NT2/D1 (cell line): ENCODE data around the gene HSPB8.

Experiments
- DNase-seq: peaks from one replicate; pipeline ENCODE4 v3.0.0-alpha.2; 2011; ENCODE audit warnings: low read depth, low spot score
- H3K27me3 ChIP-seq: 2 replicates; pipeline ENCODE4 v1.6.0; 2011; ENCODE audit warnings: mild to moderate bottlenecking; ENCODE audit not compliant: insufficient read length, insufficient read depth
- H3K36me3 ChIP-seq: 2 replicates; pipeline ENCODE4 v1.6.1; 2011; ENCODE audit warnings: mild to moderate bottlenecking, low read length, mixed read lengths; ENCODE audit not compliant: insufficient read depth, insufficient read length
- H3K4me1 ChIP-seq: 2 replicates; pipeline ENCODE4 v1.5.1; 2011; ENCODE audit not compliant: insufficient read depth, insufficient read length
- H3K4me3 ChIP-seq: 2 replicates; pipeline ENCODE4 v1.5.1; 2011; ENCODE audit warnings: low read depth; ENCODE audit not compliant: insufficient read length
- H3K9ac ChIP-seq: 2 replicates; pipeline ENCODE4 v1.6.0; 2011; ENCODE audit warnings: low read depth; ENCODE audit not compliant: insufficient read length
- H3K9me3 ChIP-seq: 2 replicates; pipeline ENCODE4 v1.5.1; 2011; ENCODE audit warnings: mild to moderate bottlenecking, low read length; ENCODE audit not compliant: insufficient read depth
- SUZ12 ChIP-seq: IDR thresholded peaks from 2 replicates; pipeline ENCODE4 v1.6.1; 2011; ENCODE audit not compliant: insufficient read length, insufficient read depth; ENCODE audit errors: extremely low read depth
- YY1 ChIP-seq: IDR thresholded peaks from 2 replicates; pipeline ENCODE4 v1.6.1; 2011; ENCODE audit not compliant: insufficient read length, insufficient read depth
- ZNF274 ChIP-seq: IDR thresholded peaks from 2 replicates; pipeline ENCODE4 v1.6.1; 2011; ENCODE audit warnings: mild to moderate bottlenecking, low read depth, low read length

Gene HSPB8

GRCh38 chr12:119178544-119179334, at the start of gene HSPB8:
Gene HSPB8 (plus strand): TSS chr12:119178931. CDS start chr12:119179313, 382 bp downstream.
- Histone ChIP-seq H3K9ac (peak within 1 kb of the TSS; percentile 77), H3K9me3 (no peaks in the 10 kb centered on the region), H3K36me3 (peaks cover 15% of the 10 kb centered on the region), H3K4me1 (peaks cover 12% of the 10 kb centered on the region), H3K4me3 (peak within 1 kb of the TSS; percentile 64), H3K27me3 (no peaks in the 10 kb centered on the region)
- DNase-seq, result peak; percentile 30
- no peak for TF ChIP-seq YY1
- no peak for TF ChIP-seq ZNF274
- TF ChIP-seq SUZ12, result no peak

DNA sequence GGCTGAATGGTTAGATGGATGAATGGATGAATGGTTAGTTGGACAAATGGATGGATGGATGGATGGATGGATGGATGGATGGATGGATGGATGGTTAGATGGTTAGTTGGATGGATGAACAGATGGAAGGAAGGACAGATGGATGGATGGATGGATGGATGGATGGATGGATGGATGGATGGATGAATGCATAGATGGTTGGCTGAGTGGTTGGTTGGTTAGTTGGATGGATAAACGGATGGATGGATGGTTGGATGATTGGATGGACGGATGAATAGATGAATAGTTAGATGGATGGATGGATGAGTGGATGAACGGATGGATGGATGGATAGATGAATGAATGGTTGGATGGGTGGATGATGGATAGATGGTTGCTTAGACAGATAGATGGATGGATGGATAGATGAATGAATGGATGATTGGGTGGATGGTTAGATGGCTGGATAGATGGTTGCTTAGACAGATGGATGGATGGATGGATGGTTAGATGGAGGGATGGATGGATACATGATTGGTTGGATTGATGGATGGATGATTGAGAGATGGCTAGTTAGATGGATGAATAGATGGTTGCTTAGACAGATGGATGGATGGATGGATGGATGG, 48.8 kb upstream of the HSPB8 start:
- TF ChIP-seq SUZ12, result no peak
- no peak for TF ChIP-seq ZNF274
- TF ChIP-seq YY1, result no peak
- no peaks in the 10 kb centered on the region for H3K36me3 ChIP-seq
- H3K27me3 ChIP-seq, result no peaks in the 10 kb centered on the region
- no peak overlapping the region for H3K9ac ChIP-seq
- peaks cover 48% of the 10 kb centered on the region for H3K9me3 ChIP-seq
- DNase-seq, result no peak
- no peaks in the 10 kb centered on the region for H3K4me1 ChIP-seq
- H3K4me3 ChIP-seq, result no peak overlapping the region

DNA sequence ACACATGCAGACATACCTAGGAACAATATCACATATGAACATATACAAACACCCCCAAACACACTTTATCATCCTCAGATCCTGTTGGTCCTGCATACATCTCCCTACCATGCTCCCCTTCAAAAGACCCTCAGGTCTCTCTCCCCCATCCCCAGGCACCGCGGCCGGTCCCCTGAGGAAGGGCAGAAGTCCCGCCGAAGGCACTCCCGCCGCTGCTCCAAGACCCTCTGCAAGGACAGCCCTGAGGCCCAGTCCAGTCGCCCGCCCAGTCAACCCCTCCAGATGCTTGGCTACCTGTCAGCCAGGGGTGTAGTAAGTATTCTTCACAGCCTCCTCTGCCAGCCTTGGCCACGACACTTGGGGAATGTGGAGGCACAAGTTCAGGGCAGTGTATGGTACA, 48.2 kb upstream of the HSPB8 start:
- H3K9me3 ChIP-seq, result peaks cover 48% of the 10 kb centered on the region
- no peaks in the 10 kb centered on the region for H3K4me1 ChIP-seq
- no peaks in the 10 kb centered on the region for H3K36me3 ChIP-seq
- TF ChIP-seq SUZ12, result no peak
- no peak for TF ChIP-seq YY1
- H3K9ac ChIP-seq, result no peak overlapping the region
- no peak overlapping the region for H3K4me3 ChIP-seq
- DNase-seq, result no peak
- no peaks in the 10 kb centered on the region for H3K27me3 ChIP-seq

GRCh38 chr12:119134284-119135072, 44.3 kb upstream of the HSPB8 start:
- Histone ChIP-seq H3K4me1 (no peaks in the 10 kb centered on the region), H3K9me3 (peaks cover 48% of the 10 kb centered on the region), H3K9ac (no peak overlapping the region), H3K4me3 (no peak overlapping the region), H3K27me3 (no peaks in the 10 kb centered on the region), H3K36me3 (peaks cover 13% of the 10 kb centered on the region)
- no peak for DNase-seq
- TF ChIP-seq ZNF274 (no peak), SUZ12 (no peak), YY1 (no peak)

DNA sequence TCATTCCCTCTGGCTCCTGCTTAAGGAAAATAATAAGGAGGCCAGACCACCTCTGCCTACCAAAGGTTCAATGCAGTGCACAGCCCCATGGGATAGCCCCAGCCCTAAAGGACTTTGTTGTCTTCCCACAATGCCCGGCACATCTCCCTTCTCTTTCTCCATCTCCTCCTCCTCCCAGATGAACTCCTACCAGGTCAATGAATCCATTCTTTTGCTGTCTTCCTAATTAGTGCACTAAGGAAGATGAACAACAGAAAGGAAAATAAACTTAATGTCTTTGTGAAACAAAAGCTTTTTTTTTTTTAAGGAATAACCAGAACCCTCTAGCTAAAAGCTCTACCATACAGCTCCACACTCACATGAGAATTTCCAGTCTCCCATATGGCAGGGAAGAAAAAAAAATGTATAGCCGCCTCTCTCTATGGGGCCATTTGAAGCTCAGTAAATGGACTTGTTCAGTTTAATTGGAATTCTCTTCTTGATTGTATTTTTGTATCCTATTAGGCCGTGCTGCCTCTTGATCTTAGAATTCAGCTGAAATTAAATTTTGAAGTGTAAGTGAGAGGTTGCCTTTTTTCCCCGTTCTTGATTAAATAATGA, 41.8 kb upstream of the HSPB8 start:
- DNase-seq, result no peak
- TF ChIP-seq YY1 (no peak), SUZ12 (no peak), ZNF274 (no peak)
- Histone ChIP-seq H3K36me3 (peaks cover 13% of the 10 kb centered on the region), H3K9ac (no peak overlapping the region), H3K27me3 (no peaks in the 10 kb centered on the region), H3K9me3 (peaks cover 30% of the 10 kb centered on the region), H3K4me1 (peaks cover 1% of the 10 kb centered on the region), H3K4me3 (no peak overlapping the region)

DNA sequence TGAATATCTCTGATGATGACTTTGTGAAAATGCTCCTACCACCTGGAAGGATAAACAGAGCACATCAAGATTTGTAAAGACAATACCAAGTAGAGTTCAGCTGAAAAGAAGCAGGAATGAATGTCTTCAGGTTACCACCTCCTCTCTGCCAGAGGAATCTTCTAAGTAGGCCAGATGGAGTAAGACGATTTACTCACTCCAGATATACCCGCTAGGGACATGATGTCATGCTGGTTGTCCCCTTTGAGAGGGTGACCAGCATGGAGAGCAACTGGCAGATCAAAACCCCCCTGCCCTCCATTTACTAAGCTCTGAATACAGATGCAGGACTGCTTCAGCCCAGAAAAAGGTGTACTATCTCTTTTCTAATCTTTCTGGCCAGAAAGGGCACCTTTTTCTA, 39.3 kb upstream of the HSPB8 start:
- no peak for DNase-seq
- H3K9ac ChIP-seq, result no peak overlapping the region
- TF ChIP-seq SUZ12 (no peak), YY1 (no peak), ZNF274 (no peak)
- peaks cover 4% of the 10 kb centered on the region for H3K9me3 ChIP-seq
- peaks cover 1% of the 10 kb centered on the region for H3K4me1 ChIP-seq
- H3K27me3 ChIP-seq, result no peaks in the 10 kb centered on the region
- H3K36me3 ChIP-seq, result peaks cover 13% of the 10 kb centered on the region
- H3K4me3 ChIP-seq, result no peak overlapping the region
